GM13976 (cell line): ENCODE results near the gene FBXL15.

Source experiments
- DNase-seq: peaks from one replicate; pipeline ENCODE4 v3.0.0; 2012; ENCODE audit warnings: low spot score
- in situ Hi-C: fragments of 300-500 bp; cut with MboI; formaldehyde crosslinking; loops from one replicate; pipeline ENCODE4 v1.12.0; 2022; ENCODE audit warnings: low sequenced_read_pairs, mixed read lengths, inconsistent platforms; ENCODE audit not compliant: unreplicated experiment
- TF ChIP-seq, protein P1 (sequence below): IDR thresholded peaks from 2 replicates; pipeline ENCODE4 v1.5.1; 2012; ENCODE audit warnings: borderline replicate concordance, mild to moderate bottlenecking; ENCODE audit not compliant: insufficient read depth; ENCODE audit errors: extremely low read depth, missing control alignments, control extremely low read depth

Gene FBXL15

GRCh38 chr10:102458656-102459055 lies 38.0 kb downstream of the FBXL15 start:
- TF ChIP-seq, protein P1, sequence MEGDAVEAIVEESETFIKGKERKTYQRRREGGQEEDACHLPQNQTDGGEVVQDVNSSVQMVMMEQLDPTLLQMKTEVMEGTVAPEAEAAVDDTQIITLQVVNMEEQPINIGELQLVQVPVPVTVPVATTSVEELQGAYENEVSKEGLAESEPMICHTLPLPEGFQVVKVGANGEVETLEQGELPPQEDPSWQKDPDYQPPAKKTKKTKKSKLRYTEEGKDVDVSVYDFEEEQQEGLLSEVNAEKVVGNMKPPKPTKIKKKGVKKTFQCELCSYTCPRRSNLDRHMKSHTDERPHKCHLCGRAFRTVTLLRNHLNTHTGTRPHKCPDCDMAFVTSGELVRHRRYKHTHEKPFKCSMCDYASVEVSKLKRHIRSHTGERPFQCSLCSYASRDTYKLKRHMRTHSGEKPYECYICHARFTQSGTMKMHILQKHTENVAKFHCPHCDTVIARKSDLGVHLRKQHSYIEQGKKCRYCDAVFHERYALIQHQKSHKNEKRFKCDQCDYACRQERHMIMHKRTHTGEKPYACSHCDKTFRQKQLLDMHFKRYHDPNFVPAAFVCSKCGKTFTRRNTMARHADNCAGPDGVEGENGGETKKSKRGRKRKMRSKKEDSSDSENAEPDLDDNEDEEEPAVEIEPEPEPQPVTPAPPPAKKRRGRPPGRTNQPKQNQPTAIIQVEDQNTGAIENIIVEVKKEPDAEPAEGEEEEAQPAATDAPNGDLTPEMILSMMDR = no peak
- DNase-seq = no peak
- in situ Hi-C loops = no loop called here

DNA sequence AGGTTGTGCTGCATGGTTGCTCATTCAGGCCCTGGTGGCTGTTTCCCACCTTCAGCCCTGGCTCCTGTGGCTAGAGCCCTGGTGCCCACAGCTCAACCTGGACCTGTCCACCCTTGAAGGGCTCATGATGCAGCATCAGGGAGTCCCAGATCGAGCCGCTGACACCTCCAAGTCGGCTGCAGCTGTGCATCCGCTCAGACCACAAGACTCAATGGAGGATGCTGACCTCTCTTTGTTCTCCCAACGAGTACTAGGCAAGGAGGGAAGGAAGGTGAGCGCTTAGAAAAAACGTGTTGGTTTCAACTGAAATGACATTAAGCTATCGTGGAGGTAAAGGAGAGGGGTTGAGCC lies 40.2 kb downstream of the FBXL15 start:
- TF ChIP-seq, protein P1 = no peak
- no peak for DNase-seq
- in situ Hi-C loops = no loop called here

DNA sequence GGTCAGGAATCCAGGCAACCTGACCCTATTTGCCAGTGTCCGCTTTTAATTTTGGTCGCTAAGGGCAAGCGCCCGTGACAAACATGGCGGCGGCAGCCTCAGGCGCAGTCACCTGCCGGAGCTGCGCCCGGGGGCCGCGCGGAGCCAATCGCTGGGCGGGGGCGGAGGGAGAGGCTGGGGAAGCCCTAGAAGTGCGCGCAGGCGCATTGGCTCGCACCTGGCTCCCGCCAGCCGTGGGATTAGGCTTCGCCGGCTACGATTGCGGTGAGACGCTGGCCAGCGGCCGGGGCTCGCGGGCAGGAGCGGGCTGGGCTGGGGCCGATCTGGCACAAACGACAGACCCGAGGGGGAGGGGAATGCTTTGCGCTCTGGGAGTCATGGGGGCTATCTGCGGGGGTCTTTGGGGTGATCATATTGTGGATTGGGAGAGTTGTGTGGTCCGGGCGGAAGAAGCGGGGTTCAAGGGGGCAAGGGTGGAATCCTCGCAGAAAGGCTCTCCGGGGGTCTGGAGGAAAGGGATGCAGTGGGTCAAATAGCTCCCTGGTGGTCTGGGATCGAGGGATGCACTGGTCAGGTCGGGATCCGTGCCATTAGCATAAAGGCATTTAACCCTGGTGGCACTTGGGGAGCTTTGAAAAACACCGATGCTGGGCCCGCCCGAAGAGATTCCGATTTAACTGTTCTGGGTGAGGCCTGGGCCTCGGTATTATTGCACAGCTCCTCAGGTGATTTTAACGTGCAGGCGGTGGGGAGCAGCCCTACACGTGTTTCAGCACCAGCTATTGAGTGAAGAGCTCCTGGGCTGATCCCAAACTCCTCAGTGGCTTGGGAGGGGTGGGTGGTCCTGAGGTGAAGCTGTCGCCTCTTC lies 40.8 kb downstream of the FBXL15 start:
- TF ChIP-seq, protein P1 = no peak
- in situ Hi-C loops = no loop called here
- peak; percentile 99 for DNase-seq

- DNase-seq = no peak
- in situ Hi-C loops = no loop called here
- TF ChIP-seq, protein P1 = no peak
Measured at GRCh38 chr10:102462512-102463054, 41.9 kb downstream of the FBXL15 start.

- TF ChIP-seq, protein P1 = no peak
- in situ Hi-C loops = no loop called here
Measured at GRCh38 chr10:102463983-102464382, 43.3 kb downstream of the FBXL15 start.

DNA sequence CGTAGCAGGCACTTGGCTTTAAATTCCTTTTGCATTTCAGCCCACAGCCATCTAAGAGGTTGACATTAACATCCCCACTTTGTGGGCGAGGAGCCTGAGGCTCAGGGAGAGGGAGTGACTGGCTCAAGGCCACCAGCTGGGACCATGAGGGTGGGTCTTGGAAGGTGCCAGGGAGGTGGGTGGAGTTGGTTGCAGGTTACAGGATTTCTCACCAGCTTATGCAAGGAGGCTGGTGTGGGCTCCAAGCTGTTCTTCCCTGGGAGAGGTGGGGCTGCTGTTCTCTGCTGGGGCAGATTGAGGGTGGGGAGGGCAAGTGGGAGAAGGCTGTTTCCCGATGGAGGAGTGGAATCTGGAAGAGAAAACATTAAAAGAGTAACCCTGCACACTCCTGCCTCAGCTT lies 44.8 kb downstream of the FBXL15 start:
- in situ Hi-C loops = no loop called here
- TF ChIP-seq, protein P1 = no peak
- no peak for DNase-seq

More at GRCh38 chr10:102463983-102464382, 43.3 kb downstream of the FBXL15 start:
- DNase-seq = no peak
